Coronary artery (tissue), 2 donors: ENCODE results near the gene PXMP4.
A peak's percentile ranks its signal among the peaks of the same experiment; 100 is the strongest.

Experiments
- DNase-seq: peaks from one replicate; pipeline ENCODE4 v3.0.0-alpha.2; 2017; ENCODE audit warnings: low spot score
- H3K27ac ChIP-seq, 2 donors: fragments of 200-600 bp; sonication (generic); one replicate each; pipeline ENCODE4 v1.5.1; 2016 to 2019
- H3K4me3 ChIP-seq: fragments of 200-600 bp; sonication (generic); 2 replicates; pipeline ENCODE4 v1.5.1; 2016; ENCODE audit warnings: mild to moderate bottlenecking, moderate library complexity
- CTCF ChIP-seq: fragments of 200-600 bp; sonication (generic); IDR thresholded peaks from one replicate; pipeline ENCODE4 v1.5.1; 2019; ENCODE audit warnings: antibody characterized with exemption

The PXMP4 gene

GRCh38 chr20:33667676-33668465 is 52.2 kb downstream of the PXMP4 start:
- Histone ChIP-seq H3K4me3 (peak overlapping the region; percentile 84), H3K27ac (peak overlapping the region; percentile 93)
- peak; percentile 88 for DNase-seq
- peak; percentile 94 for TF ChIP-seq CTCF

GRCh38 chr20:33667245-33667675 is 52.9 kb downstream of the PXMP4 start:
- no peak for DNase-seq
- no peak for TF ChIP-seq CTCF
- Histone ChIP-seq H3K27ac (peak overlapping the region; percentile 93), H3K4me3 (peak overlapping the region; percentile 84)

GRCh38 chr20:33666293-33667244 is 53.5 kb downstream of the PXMP4 start, which contains the start of gene ACTL10:
ACTL10 (plus strand) TSS chr20:33666943; CDS start chr20:33667498, 555 bp downstream.
- DNase-seq, result peak; percentile 99
- Histone ChIP-seq H3K27ac (peak within 1 kb of the TSS; percentile 93), H3K4me3 (peak within 1 kb of the TSS; percentile 84)
- no peak for TF ChIP-seq CTCF

- Histone ChIP-seq H3K27ac (peak overlapping the region; percentile 88 to 95), H3K4me3 (no peak overlapping the region)
- DNase-seq, result no peak
- TF ChIP-seq CTCF, result no peak
These were observed 55.4 kb downstream of the PXMP4 start for GRCh38 chr20:33664762-33665144.

- H3K4me3 ChIP-seq, result peak overlapping the region; percentile 81
- TF ChIP-seq CTCF, result no peak
- no peak for DNase-seq
- H3K27ac ChIP-seq, result peak overlapping the region; percentile 88 to 95
These were observed 55.9 kb downstream of the PXMP4 start for GRCh38 chr20:33664085-33664761.

- no peak for DNase-seq
- TF ChIP-seq CTCF, result no peak
- Histone ChIP-seq H3K4me3 (peak overlapping the region; percentile 81), H3K27ac (peak overlapping the region; percentile 88 to 95)
These were observed 56.7 kb downstream of the PXMP4 start for GRCh38 chr20:33663161-33664084.
